SK-N-SH (cell line): ENCODE data around the gene TFAP2B. TPM values are rescaled to one million over a fixed set of nuclear protein-coding genes. Genes with fewer than 3 reads are reported as not detected.

ENCODE experiments used
- CTCF ChIA-PET: fragments of 300-600, 350-600 bp; formaldehyde crosslinking; extraction: SDS; loops from one replicate; lab custom pipeline; 2021; lab: Yijun Ruan, JAX
- POLR2A ChIA-PET: fragments of 350-600 bp; sonication (Branson Sonifier 250); formaldehyde crosslinking; extraction: SDS; loops from one replicate; lab custom pipeline; 2020; ENCODE audit warnings: antibody characterized with exemption, inconsistent platforms; lab: Yijun Ruan, JAX
- DNase-seq: peaks from one replicate; pipeline ENCODE4 v3.0.0; 2012
- H2AFZ ChIP-seq: fragments of 200-600 bp; sonication (generic); 2 replicates; pipeline ENCODE4 v1.8.1; 2016; ENCODE audit warnings: antibody characterized with exemption, mild to moderate bottlenecking, low read depth
- H3F3A ChIP-seq: fragments of 200-600 bp; sonication (generic); replicated peaks from 2 replicates; pipeline ENCODE3; 2016; ENCODE audit warnings: antibody characterized with exemption, mild to moderate bottlenecking; ENCODE audit not compliant: insufficient read depth
- H3K27ac ChIP-seq, 2 experiments: fragments of 200-500 bp in 1 of 2; fragments of 200-600 bp in 1 of 2; sonication (Bioruptor generic) in 1 of 2; sonication (generic), shearing (Covaris generic) in 1 of 2; 2 replicates each; pipeline versions ENCODE4 v1.5.1 to v1.6.1; 2014 to 2016; ENCODE audit warnings: low read depth in 2 of 2, inconsistent platforms in 1 of 2, low read length in 1 of 2, mild to moderate bottlenecking in 1 of 2, mixed read lengths in 1 of 2
- H3K27me3 ChIP-seq: fragments of 200-600 bp; sonication (generic), shearing (Covaris generic); 2 replicates; pipeline ENCODE4 v1.6.1; 2016; ENCODE audit warnings: mixed run types; ENCODE audit not compliant: insufficient read depth
- H3K36me3 ChIP-seq, 2 experiments: fragments of 200-500 bp in 1 of 2; fragments of 200-600 bp in 1 of 2; sonication (Bioruptor generic) in 1 of 2; sonication (generic) in 1 of 2; replicated peaks in 1 of 2; 2 replicates each; pipeline versions ENCODE3 to v1.5.1; 2014 to 2016; ENCODE audit warnings: low read length in 1 of 2, mild to moderate bottlenecking in 1 of 2; ENCODE audit not compliant: insufficient read depth in 2 of 2, control insufficient read depth in 1 of 2
- H3K4me1 ChIP-seq, 2 experiments: fragments of 200-500 bp in 1 of 2; fragments of 200-600 bp in 1 of 2; sonication (Bioruptor generic) in 1 of 2; sonication (generic), shearing (Covaris generic) in 1 of 2; 2 replicates each; pipeline versions ENCODE4 v1.5.1 to v1.6.1; 2014 to 2016; ENCODE audit warnings: low read depth in 1 of 2, low read length in 1 of 2, mixed run types in 1 of 2; ENCODE audit not compliant: insufficient read depth in 2 of 2, control insufficient read depth in 1 of 2
- H3K4me2 ChIP-seq: fragments of 200-600 bp; sonication (generic), shearing (Covaris generic); 2 replicates; pipeline ENCODE4 v1.6.1; 2017; ENCODE audit warnings: mixed run types
- H3K4me3 ChIP-seq, 2 experiments: fragments of 200-500 bp in 1 of 2; fragments of 200-600 bp in 1 of 2; sonication (Bioruptor generic) in 1 of 2; sonication (generic), shearing (Covaris generic) in 1 of 2; 2 replicates each; pipeline versions ENCODE4 v1.5.1 to v1.8.1; 2014 to 2016; ENCODE audit warnings: low read depth in 2 of 2, inconsistent platforms in 1 of 2, low read length in 1 of 2, mild to moderate bottlenecking in 1 of 2, mixed read lengths in 1 of 2, moderate library complexity in 1 of 2
- H3K79me2 ChIP-seq: fragments of 200-600 bp; sonication (generic); 2 replicates; pipeline ENCODE4 v1.8.1; 2017; ENCODE audit warnings: mild to moderate bottlenecking; ENCODE audit not compliant: insufficient read depth
- H3K9ac ChIP-seq: fragments of 200-600 bp; sonication (generic); 2 replicates; pipeline ENCODE4 v1.6.1; 2017; ENCODE audit warnings: mixed run types
- H3K9me2 ChIP-seq: fragments of 200-600 bp; sonication (generic); 2 replicates; pipeline ENCODE4 v1.6.1; 2017; ENCODE audit warnings: mixed run types
- H3K9me3 ChIP-seq: fragments of 200-600 bp; sonication (generic); 2 replicates; pipeline ENCODE4 v1.6.1; 2017; ENCODE audit warnings: mixed run types, mild to moderate bottlenecking, moderate library complexity
- H4K20me1 ChIP-seq: fragments of 200-600 bp; sonication (generic); 2 replicates; pipeline ENCODE4 v1.6.1; 2017; ENCODE audit warnings: mild to moderate bottlenecking, mixed run types; ENCODE audit not compliant: insufficient read depth
- CHD2 ChIP-seq: fragments of 150-350 bp; IDR thresholded peaks from 2 replicates; pipeline ENCODE4 v1.6.1; 2018; ENCODE audit warnings: low read length; ENCODE audit not compliant: partially characterized antibody
- EP300 ChIP-seq, 2 experiments: IDR thresholded peaks; 2 replicates each; pipeline versions ENCODE4 v1.4.0 to v1.6.1; 2012; ENCODE audit warnings: borderline replicate concordance in 1 of 2, low read depth in 1 of 2, low read length in 1 of 2
- FOSL2 ChIP-seq: IDR thresholded peaks from 2 replicates; pipeline ENCODE4 v1.4.0; 2012; ENCODE audit warnings: low read depth, mild to moderate bottlenecking, moderate library complexity, borderline replicate concordance
- GABPA ChIP-seq: IDR thresholded peaks from 2 replicates; pipeline ENCODE4 v1.4.0; 2012; ENCODE audit warnings: low read depth, mild to moderate bottlenecking
- MEF2A ChIP-seq: IDR thresholded peaks from 2 replicates; pipeline ENCODE4 v1.4.0; 2012; ENCODE audit warnings: low read depth, borderline replicate concordance
- NRF1 ChIP-seq: IDR thresholded peaks from 2 replicates; pipeline ENCODE4 v1.6.1; 2012; ENCODE audit warnings: low read depth, mild to moderate bottlenecking, low read length
- POLR2AphosphoS5 ChIP-seq: IDR thresholded peaks from 2 replicates; pipeline ENCODE4 v1.6.1; 2012; ENCODE audit warnings: low read depth, low read length
- RFX5 ChIP-seq: IDR thresholded peaks from 2 replicates; pipeline ENCODE4 v1.6.1; 2012; ENCODE audit warnings: mild to moderate bottlenecking, improper control_type of control experiment, low read length
- TAF1 ChIP-seq: IDR thresholded peaks from 2 replicates; pipeline ENCODE4 v1.6.1; 2012; ENCODE audit warnings: low read depth, mild to moderate bottlenecking, low read length, moderate library complexity, borderline replicate concordance
- TEAD4 ChIP-seq: IDR thresholded peaks from 2 replicates; pipeline ENCODE4 v1.4.0; 2012; ENCODE audit warnings: mild to moderate bottlenecking, borderline replicate concordance; ENCODE audit not compliant: insufficient read depth
- WGBS: methylation state at CpG from one replicate; pipeline ENCODE4 v1.1.6; 2017; ENCODE audit warnings: low lambda C conversion rate; 5-methylcytosine and 5-hydroxymethylcytosine counted together
- polyA plus RNA-seq, 3 experiments: library from polyadenylated mRNA; depleted of rRNA; stranded (reverse); fragments of >200 nt; gene quantifications; 2 replicates each; pipeline ENCODE4 v1.2.3, GENCODE V29; 2012
- TF ChIP-seq, protein P1 (sequence below): fragments of 200-600 bp; sonication (generic); IDR thresholded peaks from 2 replicates; pipeline ENCODE4 v1.6.1; 2017; ENCODE audit warnings: antibody characterized with exemption, mild to moderate bottlenecking, moderate library complexity
- TF ChIP-seq, protein P2 (sequence below): IDR thresholded peaks from 2 replicates; pipeline ENCODE4 v1.6.1; 2012; ENCODE audit warnings: mild to moderate bottlenecking, low read depth, low read length, moderate library complexity
- TF ChIP-seq, protein P3 (sequence below): IDR thresholded peaks from 2 replicates; pipeline ENCODE4 v1.4.0; 2012; ENCODE audit warnings: low read depth, borderline replicate concordance

TFAP2B gene
- polyA plus RNA-seq, 1 of the 3 experiments (the other 2 are of a cell fraction), result 1.1 TPM

DNA sequence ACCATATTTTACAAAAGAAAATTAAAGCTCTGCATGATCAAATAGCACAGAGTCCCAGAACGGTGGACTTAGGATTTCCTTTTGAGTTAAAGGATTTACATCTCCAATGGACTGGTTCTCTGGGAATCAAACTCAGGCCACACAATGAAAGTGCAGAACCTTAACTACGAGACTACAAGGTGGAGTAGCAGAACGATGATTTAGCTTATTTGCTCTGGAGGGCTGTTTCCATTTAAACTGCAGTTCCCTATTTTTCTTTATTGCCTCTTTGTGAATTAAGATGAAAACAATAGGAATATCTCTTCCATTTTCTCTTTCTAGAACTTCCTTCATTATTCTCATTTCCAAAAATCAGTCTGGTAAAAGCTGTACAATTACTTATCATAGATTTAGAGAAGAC is 65.7 kb downstream of the TFAP2B start:
- Histone ChIP-seq H3F3A (no peaks in the 10 kb centered on the region), H3K9me2 (no peaks in the 10 kb centered on the region), H3K36me3 (no peaks in the 10 kb centered on the region), H4K20me1 (no peaks in the 10 kb centered on the region), H3K4me3 (no peak overlapping the region), H3K79me2 (no peaks in the 10 kb centered on the region), H2AFZ (0 out of 2 replicates have a peak overlapping the region, but pooled peaks have one; percentile 3), H3K27ac (no peak overlapping the region), H3K27me3 (no peaks in the 10 kb centered on the region), H3K9me3 (no peaks in the 10 kb centered on the region), H3K4me1 (peaks cover 0 to 2% of the 10 kb centered on the region in 2 experiments; a peak in 1 of 4 replicates), H3K9ac (no peak overlapping the region), H3K4me2 (no peak overlapping the region)
- ChIA-PET CTCF (interaction anchor here (1.1 kb wide), 1 partner anchor 17 kb away, joined by 3 read pairs; no protein-coding TSS in a partner anchor), POLR2A (no interaction called here)
- DNase-seq, result no peak
- TF ChIP-seq POLR2AphosphoS5 (no peak), RFX5 (no peak), CHD2 (no peak), TEAD4 (no peak), GABPA (no peak), FOSL2 (no peak), TAF1 (no peak), MEF2A (no peak), NRF1 (no peak), EP300 (IDR thresholded peaks at IDR 0.05; ENCODE audit: borderline replicate concordance in 1 of 2, low read depth in 1 of 2, low read length in 1 of 2) (no peak)
- TF ChIP-seq, protein P1, sequence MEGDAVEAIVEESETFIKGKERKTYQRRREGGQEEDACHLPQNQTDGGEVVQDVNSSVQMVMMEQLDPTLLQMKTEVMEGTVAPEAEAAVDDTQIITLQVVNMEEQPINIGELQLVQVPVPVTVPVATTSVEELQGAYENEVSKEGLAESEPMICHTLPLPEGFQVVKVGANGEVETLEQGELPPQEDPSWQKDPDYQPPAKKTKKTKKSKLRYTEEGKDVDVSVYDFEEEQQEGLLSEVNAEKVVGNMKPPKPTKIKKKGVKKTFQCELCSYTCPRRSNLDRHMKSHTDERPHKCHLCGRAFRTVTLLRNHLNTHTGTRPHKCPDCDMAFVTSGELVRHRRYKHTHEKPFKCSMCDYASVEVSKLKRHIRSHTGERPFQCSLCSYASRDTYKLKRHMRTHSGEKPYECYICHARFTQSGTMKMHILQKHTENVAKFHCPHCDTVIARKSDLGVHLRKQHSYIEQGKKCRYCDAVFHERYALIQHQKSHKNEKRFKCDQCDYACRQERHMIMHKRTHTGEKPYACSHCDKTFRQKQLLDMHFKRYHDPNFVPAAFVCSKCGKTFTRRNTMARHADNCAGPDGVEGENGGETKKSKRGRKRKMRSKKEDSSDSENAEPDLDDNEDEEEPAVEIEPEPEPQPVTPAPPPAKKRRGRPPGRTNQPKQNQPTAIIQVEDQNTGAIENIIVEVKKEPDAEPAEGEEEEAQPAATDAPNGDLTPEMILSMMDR, result no peak
- TF ChIP-seq, protein P2, sequence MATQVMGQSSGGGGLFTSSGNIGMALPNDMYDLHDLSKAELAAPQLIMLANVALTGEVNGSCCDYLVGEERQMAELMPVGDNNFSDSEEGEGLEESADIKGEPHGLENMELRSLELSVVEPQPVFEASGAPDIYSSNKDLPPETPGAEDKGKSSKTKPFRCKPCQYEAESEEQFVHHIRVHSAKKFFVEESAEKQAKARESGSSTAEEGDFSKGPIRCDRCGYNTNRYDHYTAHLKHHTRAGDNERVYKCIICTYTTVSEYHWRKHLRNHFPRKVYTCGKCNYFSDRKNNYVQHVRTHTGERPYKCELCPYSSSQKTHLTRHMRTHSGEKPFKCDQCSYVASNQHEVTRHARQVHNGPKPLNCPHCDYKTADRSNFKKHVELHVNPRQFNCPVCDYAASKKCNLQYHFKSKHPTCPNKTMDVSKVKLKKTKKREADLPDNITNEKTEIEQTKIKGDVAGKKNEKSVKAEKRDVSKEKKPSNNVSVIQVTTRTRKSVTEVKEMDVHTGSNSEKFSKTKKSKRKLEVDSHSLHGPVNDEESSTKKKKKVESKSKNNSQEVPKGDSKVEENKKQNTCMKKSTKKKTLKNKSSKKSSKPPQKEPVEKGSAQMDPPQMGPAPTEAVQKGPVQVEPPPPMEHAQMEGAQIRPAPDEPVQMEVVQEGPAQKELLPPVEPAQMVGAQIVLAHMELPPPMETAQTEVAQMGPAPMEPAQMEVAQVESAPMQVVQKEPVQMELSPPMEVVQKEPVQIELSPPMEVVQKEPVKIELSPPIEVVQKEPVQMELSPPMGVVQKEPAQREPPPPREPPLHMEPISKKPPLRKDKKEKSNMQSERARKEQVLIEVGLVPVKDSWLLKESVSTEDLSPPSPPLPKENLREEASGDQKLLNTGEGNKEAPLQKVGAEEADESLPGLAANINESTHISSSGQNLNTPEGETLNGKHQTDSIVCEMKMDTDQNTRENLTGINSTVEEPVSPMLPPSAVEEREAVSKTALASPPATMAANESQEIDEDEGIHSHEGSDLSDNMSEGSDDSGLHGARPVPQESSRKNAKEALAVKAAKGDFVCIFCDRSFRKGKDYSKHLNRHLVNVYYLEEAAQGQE, result no peak
- TF ChIP-seq, protein P3, sequence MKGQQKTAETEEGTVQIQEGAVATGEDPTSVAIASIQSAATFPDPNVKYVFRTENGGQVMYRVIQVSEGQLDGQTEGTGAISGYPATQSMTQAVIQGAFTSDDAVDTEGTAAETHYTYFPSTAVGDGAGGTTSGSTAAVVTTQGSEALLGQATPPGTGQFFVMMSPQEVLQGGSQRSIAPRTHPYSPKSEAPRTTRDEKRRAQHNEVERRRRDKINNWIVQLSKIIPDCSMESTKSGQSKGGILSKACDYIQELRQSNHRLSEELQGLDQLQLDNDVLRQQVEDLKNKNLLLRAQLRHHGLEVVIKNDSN, result no peak
- 36% methylated on average over 3 of the region's 3 CpGs for WGBS
